ENCODE results near the gene PPARG.

GRCh38 chr3:12375572-12375971 is 86.7 kb downstream of the PPARG start:
- no peak for TF ChIP-seq NFIC (IDR thresholded peaks at IDR 0.05; ENCODE audit: borderline replicate concordance)
- TF ChIP-seq CTCF (IDR thresholded peaks at IDR 0.05): no peak
- TF ChIP-seq ZBTB33 (IDR thresholded peaks at IDR 0.05; ENCODE audit: borderline replicate concordance, low read depth): no peak
- TF ChIP-seq GABPA (IDR thresholded peaks at IDR 0.05; ENCODE audit: low read depth): no peak
- no peak for TF ChIP-seq TEAD4 (IDR thresholded peaks at IDR 0.05; ENCODE audit: borderline replicate concordance, insufficient read depth)
- TF ChIP-seq MAX (IDR thresholded peaks at IDR 0.05; ENCODE audit: low read depth): no peak
- TF ChIP-seq POLR2AphosphoS5 (IDR thresholded peaks at IDR 0.05; ENCODE audit: low read depth, low read length): no peak
- TF ChIP-seq FOXM1 (IDR thresholded peaks at IDR 0.05; ENCODE audit: low read depth): no peak
- no peak for TF ChIP-seq ELF1 (IDR thresholded peaks at IDR 0.05)
- no peak for TF ChIP-seq FOXJ3 (CRISPR knock-in tag; IDR thresholded peaks at IDR 0.05)
- TF ChIP-seq EP300 (IDR thresholded peaks at IDR 0.05; ENCODE audit: borderline replicate concordance in 1 of 2, low read depth in 1 of 2, low read length in 1 of 2): no peak
- TF ChIP-seq REST (IDR thresholded peaks at IDR 0.05; ENCODE audit: low read depth, low read length): no peak
- no peak for TF ChIP-seq RCOR1 (IDR thresholded peaks at IDR 0.05; ENCODE audit: low read length)
- TF ChIP-seq MXI1 (IDR thresholded peaks at IDR 0.05; ENCODE audit: low read depth, low read length): no peak

All from SK-N-SH (cell line).